HAP-1 (cell line): Measurements from ENCODE around the gene MICAL3.
"Not testable (repeated sequence)": the region's sequence is repeated elsewhere in the genome, so short reads cannot be mapped to it uniquely, and the experiment has no call there.

Source experiments
- DNase-seq, 2 experiments: peaks; one replicate each; pipeline ENCODE4 v3.0.0-alpha.2; 2016 to 2020; ENCODE audit warnings: low spot score in 2 of 2
- H3K27me3 ChIP-seq: fragments of 250-450 bp; sonication (Bioruptor Pico); 2 replicates; pipeline ENCODE4 v1.5.1; 2020; ENCODE audit warnings: low read depth, mild to moderate bottlenecking, moderate library complexity
- H3K36me3 ChIP-seq: fragments of 250-450 bp; sonication (Bioruptor Pico); replicated peaks from 2 replicates; pipeline ENCODE4 v1.5.1; 2020; ENCODE audit warnings: mild to moderate bottlenecking
- H3K4me1 ChIP-seq: fragments of 250-450 bp; sonication (Bioruptor Pico); 2 replicates; pipeline ENCODE4 v1.5.1; 2020; ENCODE audit warnings: mild to moderate bottlenecking
- H3K4me3 ChIP-seq: fragments of 250-450 bp; sonication (Bioruptor Pico); 2 replicates; pipeline ENCODE4 v1.5.1; 2020; ENCODE audit warnings: mild to moderate bottlenecking, moderate library complexity
- H3K9me3 ChIP-seq: fragments of 250-450 bp; sonication (Bioruptor Pico); 2 replicates; pipeline ENCODE4 v1.5.1; 2020; ENCODE audit warnings: mild to moderate bottlenecking, moderate library complexity
- in situ Hi-C: fragments of 300-500 bp; cut with MboI; formaldehyde crosslinking; loops from 3 replicates; pipeline ENCODE4 v1.14.3; 2020; ENCODE audit warnings: low sequenced_read_pairs, inconsistent platforms, mixed read lengths

The MICAL3 gene

DNA sequence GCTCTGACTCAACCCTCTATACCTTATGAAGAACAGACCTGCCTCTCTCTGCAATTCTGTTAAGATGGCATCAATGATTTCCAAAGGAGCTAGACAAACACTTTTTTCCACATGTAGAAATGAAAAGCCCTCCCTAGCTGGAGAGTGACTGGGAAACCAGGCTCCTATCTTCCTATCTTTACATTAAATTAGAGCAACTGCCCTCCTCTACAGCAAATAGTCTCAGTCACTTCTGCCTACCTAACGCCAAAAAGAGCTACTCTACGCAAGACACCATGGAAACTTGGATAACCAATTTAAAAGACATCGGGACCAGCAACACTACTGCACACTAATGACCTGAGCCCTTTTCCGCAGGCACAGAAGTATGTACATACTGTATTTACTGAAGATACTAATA is 84.8 kb downstream of the MICAL3 start:
- Histone ChIP-seq H3K36me3 (no peaks in the 10 kb centered on the region), H3K27me3 (no peaks in the 10 kb centered on the region), H3K9me3 (no peaks in the 10 kb centered on the region), H3K4me1 (no peaks in the 10 kb centered on the region), H3K4me3 (no peak overlapping the region)
- DNase-seq: no peak
- in situ Hi-C loops: no loop called here

DNA sequence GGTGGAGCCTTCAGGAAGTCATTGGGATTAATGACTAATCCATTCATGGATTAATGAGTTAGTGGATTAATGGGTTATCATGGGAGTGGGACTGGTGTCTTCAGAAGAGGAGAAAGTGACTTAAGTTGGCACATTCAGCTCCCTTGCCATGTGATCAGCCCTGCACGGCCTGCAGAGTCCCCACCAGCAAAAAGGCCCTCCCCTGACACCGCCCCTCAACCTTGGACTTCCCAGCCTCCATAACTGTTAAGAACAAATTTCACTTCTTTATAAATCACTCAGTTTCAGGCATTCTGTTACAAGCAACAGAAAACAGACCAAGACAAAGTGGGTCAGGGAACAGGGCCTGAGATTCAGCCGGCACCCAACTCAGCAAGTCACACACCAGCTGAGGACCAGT is 85.3 kb downstream of the MICAL3 start:
- in situ Hi-C loops: no loop called here
- H3K4me3 ChIP-seq: no peak overlapping the region
- no peaks in the 10 kb centered on the region for H3K4me1 ChIP-seq
- H3K9me3 ChIP-seq: no peaks in the 10 kb centered on the region
- H3K27me3 ChIP-seq: no peaks in the 10 kb centered on the region
- no peaks in the 10 kb centered on the region for H3K36me3 ChIP-seq
- no peak for DNase-seq

DNA sequence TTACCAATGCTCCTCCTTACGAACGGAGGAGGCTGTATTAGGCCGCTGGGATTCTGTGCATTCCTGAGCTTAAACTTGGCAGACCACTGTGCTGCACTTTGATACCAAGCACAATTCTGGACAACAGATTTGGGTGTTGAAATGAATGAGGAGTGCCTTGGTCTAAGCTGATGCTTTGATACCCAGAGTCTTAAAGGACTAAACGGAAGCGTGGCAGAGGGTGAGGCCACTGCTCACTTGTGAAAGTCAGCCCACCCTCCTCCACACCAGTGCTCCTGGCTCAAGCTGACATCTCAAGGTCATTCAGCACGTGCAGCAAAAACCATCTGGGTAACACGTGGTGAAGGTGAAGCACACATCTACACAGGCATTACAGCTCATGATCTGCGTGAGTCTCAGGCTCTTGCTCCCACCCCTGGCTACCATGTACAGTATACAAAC is 85.9 kb downstream of the MICAL3 start:
- Histone ChIP-seq H3K36me3 (no peaks in the 10 kb centered on the region), H3K4me3 (no peak overlapping the region), H3K27me3 (no peaks in the 10 kb centered on the region), H3K9me3 (no peaks in the 10 kb centered on the region), H3K4me1 (no peaks in the 10 kb centered on the region)
- DNase-seq: no peak
- in situ Hi-C loops: no loop called here

DNA sequence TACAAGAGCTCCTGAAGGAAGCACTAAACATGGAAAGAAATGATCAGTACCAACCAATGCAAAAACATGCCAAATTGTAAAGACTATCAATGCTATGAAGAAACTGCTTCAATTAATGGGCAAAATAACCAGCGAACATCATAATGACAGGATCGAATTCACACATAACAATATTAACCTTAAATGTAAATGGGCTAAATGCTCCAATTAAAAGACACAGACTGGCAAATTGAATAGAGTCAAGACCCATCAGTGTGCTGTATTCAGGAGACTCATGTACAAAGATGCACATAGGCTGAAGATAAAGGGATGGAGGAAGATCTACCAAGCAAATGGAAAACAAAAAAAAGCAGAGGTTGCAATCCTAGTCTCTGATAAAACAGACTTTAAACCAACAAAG is 91.9 kb downstream of the MICAL3 start:
- H3K9me3 ChIP-seq, H3K36me3 ChIP-seq, H3K4me3 ChIP-seq, DNase-seq, H3K27me3 ChIP-seq, in situ Hi-C loops, H3K4me1 ChIP-seq: not testable (repeated sequence)

DNA sequence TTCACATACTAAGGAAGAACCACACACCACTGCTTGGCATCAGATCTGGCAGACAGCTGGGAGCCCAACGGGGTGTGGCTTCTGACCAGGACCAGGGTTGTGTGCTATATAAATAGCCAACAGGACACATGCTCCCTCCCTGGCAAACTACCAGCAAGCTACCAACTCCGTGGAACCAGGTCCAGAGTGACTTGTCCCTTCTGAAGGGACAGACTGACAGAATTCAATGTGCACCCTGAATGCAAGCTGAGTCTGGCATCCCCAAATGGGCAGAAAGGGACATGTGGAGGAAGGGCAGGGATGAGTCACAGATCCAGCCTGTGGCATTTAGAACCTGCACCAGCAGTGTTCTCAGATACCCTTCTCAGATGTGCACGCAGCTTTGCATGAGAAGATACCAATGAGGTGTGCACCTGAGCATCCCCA is 92.9 kb downstream of the MICAL3 start:
- H3K27me3 ChIP-seq: no peaks in the 10 kb centered on the region

DNA sequence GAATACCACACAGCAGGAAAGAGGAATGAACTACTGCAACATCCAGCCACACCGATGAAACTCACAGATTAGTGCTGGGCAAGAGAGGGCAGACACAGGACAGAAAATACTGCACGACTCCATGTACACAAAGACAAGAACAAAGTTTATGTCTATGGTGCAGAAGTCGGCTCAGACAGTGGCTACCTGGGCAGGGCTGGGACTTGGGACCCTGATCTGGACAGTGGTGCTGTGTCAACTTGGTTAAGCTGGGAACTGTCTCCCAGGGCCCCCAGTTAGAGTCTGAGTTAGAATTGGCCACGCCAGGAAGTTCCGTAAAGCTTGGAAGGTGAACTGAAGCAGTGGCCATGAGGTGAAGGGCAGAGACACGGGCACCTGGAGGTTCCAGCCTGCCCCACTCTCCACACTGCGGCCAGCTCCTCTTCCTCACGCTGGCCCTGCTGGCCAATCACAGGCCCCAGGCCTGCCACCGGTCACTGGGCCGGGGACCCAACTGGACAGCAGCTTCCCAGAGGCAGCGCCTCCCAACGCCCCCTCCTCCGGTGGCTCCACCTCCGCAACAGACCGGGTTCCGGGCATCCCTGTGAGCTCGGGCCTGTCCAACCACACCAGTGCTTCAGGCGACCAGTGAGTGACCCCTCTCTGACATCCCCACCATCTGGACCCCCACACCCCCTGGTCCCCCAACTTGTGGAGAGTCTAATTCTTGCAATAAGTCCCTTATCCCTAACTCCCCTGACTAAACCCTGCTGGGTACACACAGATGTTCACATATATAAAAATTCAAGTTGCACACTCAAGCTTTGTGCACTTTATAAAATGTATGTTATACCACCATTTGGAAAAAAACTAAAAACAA is 93.7 kb downstream of the MICAL3 start:
- in situ Hi-C loops: no loop called here

More for the DNA sequence above, 92.9 kb downstream of the MICAL3 start:
- H3K36me3 ChIP-seq: no peaks in the 10 kb centered on the region
- in situ Hi-C loops: no loop called here
- no peak for DNase-seq
- H3K4me3 ChIP-seq: no peak overlapping the region
- H3K9me3 ChIP-seq: no peaks in the 10 kb centered on the region
- no peaks in the 10 kb centered on the region for H3K4me1 ChIP-seq

DNA sequence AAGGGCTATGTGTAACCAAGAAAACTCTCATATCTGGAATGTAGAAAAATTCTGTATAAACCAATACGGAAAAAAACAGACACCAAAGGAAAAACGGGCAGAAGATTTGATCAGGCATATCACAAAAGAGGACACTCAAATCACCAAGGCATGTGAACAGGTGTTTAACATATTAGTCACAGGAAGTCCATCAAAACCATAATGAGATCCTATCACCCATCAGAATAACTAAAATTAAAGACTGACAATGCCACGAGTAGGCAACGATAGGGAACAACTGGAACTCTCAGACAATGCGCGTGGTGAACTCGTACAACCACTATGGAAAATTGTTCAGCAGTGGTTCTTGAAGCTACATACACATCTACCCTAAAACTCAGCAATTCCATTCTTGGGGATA is 94.5 kb downstream of the MICAL3 start:
- H3K4me3 ChIP-seq: no peak overlapping the region
- in situ Hi-C loops: no loop called here

More for the DNA sequence above, 93.7 kb downstream of the MICAL3 start:
- no peak overlapping the region for H3K4me3 ChIP-seq
- H3K36me3 ChIP-seq: no peaks in the 10 kb centered on the region
- H3K4me1 ChIP-seq: no peaks in the 10 kb centered on the region
- H3K27me3 ChIP-seq: no peaks in the 10 kb centered on the region
- H3K9me3 ChIP-seq: no peaks in the 10 kb centered on the region
- no peak for DNase-seq

DNA sequence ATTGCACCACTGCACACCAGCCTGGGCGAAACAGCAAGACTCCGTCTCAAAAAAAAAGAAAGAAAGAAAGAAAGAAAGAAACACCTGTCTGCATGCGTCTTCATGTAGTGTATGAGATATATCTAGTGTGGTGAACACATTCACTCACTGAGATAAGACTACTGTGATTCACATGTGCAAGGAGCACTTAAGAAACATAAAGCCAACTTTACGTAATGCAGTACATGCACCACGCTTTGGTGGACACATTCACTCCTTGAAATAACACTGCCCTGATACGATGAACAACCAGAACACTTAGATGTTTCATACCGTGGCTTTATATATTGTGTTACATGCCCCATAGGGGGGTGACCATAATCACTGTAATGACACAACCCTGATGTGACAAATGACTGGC is 96.0 kb downstream of the MICAL3 start:
- no peak for DNase-seq
- no peaks in the 10 kb centered on the region for H3K36me3 ChIP-seq
- no peaks in the 10 kb centered on the region for H3K9me3 ChIP-seq
- no peaks in the 10 kb centered on the region for H3K27me3 ChIP-seq
- in situ Hi-C loops: no loop called here
- no peak overlapping the region for H3K4me3 ChIP-seq
- H3K4me1 ChIP-seq: no peaks in the 10 kb centered on the region; the same call in 1 of the 2 replicates

More for the DNA sequence above, 94.5 kb downstream of the MICAL3 start:
- H3K27me3 ChIP-seq: no peaks in the 10 kb centered on the region
- no peaks in the 10 kb centered on the region for H3K36me3 ChIP-seq
- no peak for DNase-seq
- no peaks in the 10 kb centered on the region for H3K9me3 ChIP-seq
- H3K4me1 ChIP-seq: no peaks in the 10 kb centered on the region

DNA sequence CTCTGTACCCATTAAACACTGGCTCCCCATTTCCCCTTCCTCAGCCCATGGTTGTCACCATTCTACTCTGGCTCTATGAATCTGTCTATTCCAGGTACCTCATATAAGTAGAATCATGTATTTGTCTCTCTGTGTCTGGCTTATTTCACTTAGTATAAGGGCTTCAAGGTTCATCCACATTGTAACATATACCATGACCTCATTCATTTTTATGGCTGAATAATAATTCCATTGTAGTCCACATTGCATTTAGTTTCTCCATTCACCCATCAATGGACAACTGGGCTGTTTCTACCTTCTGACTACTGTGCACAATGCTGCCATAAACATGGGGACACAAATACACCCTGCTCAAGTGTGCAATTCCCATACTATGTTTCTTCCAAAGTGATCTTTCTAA is 97.3 kb downstream of the MICAL3 start:
- Histone ChIP-seq H3K4me1 (peaks cover 9% of the 10 kb centered on the region), H3K27me3 (no peaks in the 10 kb centered on the region), H3K4me3 (no peak overlapping the region), H3K36me3 (no peaks in the 10 kb centered on the region), H3K9me3 (no peaks in the 10 kb centered on the region)
- DNase-seq: no peak
- in situ Hi-C loops: no loop called here

DNA sequence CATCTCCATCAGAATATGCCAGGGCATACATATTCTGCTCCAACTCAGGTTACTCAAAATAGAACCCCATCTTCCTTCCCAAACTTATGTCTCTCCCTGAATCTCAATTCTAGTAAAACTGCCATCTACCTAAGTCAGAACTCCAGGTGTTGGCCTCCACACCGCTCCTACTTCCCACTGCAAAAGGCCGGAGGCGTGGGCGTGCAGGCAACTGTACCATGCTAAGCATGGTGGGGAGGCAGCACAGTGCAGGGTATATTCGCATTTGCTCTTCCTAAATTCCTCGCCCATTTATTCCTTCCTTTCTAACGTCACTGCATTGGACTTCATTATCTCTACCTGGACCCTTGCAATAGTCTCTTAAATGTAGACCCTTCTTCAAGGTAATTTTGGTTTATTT is 97.8 kb downstream of the MICAL3 start:
- in situ Hi-C loops: no loop called here
- Histone ChIP-seq H3K9me3 (no peaks in the 10 kb centered on the region), H3K36me3 (no peaks in the 10 kb centered on the region), H3K4me1 (peaks cover 9% of the 10 kb centered on the region), H3K4me3 (no peak overlapping the region), H3K27me3 (no peaks in the 10 kb centered on the region)
- DNase-seq: no peak

DNA sequence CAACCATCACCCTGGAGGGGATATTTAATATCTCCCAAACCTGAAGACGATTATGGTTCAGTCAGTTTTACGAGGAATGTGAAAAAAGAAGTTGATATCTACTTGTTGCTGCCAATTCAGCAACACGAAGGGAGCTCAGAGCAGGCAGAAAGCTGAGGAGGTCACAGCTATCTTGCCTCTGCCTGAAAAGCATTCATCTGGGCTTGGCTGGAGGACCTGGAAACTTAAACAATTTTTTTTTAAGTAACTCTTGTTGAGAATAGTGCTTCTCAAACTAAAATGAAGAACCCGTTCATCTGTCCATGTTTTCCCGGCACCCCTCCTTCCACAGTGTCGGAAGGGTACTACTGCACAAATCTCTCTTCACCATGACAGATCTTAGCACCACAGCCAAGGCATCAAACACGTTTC is 98.9 kb downstream of the MICAL3 start:
- Histone ChIP-seq H3K27me3 (no peaks in the 10 kb centered on the region), H3K4me1 (peaks cover 9% of the 10 kb centered on the region), H3K4me3 (no peak overlapping the region), H3K9me3 (no peaks in the 10 kb centered on the region), H3K36me3 (no peaks in the 10 kb centered on the region)
- in situ Hi-C loops: no loop called here
- no peak for DNase-seq

DNA sequence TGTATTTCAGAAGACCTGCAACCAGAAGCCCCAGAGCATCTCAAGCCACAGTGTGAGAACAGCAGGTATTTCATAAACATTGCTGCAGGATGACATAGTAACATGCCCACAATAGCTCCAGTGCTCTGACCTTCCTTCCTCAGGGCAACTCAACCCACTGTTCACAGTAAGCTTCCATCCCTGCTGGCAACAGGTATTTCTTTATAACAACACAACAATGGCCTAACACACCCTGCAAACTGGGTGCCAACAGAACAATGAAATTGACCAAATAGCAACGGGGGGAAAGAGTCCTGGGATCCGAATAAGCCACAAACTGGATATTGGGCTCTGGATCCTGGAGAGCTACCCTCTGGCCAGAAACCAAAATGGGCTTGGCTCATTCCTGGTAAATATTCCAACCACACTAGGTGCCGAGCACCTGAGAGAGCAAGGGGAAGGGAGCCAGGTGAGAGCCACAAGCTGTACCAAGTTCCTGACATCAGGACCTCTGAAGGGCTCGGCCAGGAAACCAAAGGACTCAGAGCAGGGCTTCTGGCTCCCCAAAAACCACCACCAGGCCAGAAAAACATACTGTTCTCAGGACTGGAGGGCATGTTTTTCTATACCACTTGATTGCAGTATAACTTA is 99.5 kb downstream of the MICAL3 start:
- in situ Hi-C loops: no loop called here
- Histone ChIP-seq H3K9me3 (no peaks in the 10 kb centered on the region), H3K36me3 (no peaks in the 10 kb centered on the region), H3K4me1 (peaks cover 9% of the 10 kb centered on the region), H3K4me3 (no peak overlapping the region), H3K27me3 (no peaks in the 10 kb centered on the region)
- DNase-seq: no peak

DNA sequence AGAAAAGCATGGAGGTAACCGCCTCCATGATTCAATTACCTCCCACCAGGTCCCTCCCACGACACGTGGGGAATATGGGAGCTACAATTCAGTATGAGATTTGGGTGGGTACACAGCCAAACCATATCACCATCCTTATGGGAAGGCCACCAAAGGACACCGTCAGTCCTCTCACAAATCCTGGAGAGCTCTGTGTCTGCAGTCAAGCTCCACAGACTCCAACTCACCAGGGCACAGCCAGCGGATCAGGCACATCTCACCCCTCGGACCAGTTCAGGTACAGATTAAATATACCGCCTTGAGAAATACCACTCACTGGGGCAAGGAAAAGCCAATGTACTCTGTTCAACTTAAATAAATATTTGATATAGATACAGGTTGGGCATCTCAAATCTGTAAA is 100.3 kb downstream of the MICAL3 start:
- H3K9me3 ChIP-seq: no peaks in the 10 kb centered on the region
- H3K4me1 ChIP-seq: peaks cover 9% of the 10 kb centered on the region
- no peaks in the 10 kb centered on the region for H3K27me3 ChIP-seq
- no peak overlapping the region for H3K4me3 ChIP-seq
- H3K36me3 ChIP-seq: no peaks in the 10 kb centered on the region
- DNase-seq: no peak
- in situ Hi-C loops: no loop called here
